K562 (cell line): ENCODE data around the gene ZFYVE21. TPM values are rescaled to one million over a fixed set of nuclear protein-coding genes. Genes with fewer than 3 reads are reported as not detected.
A peak's percentile ranks its signal among the peaks of the same experiment; 100 is the strongest.

Experiments used
- ATAC-seq: fragments of 200-7000 bp; cut with Tn5 transposase; 3 replicates; pipeline ENCODE4 v1.9.1; 2020; ENCODE audit warnings: moderate library complexity
- BruUV-seq: library from RNA; stranded (reverse); fragments of 400-500 nt; replicated peaks from 2 replicates; lab custom pipeline; 2021; lab: Mats Ljungman, UMichigan
- CTCF ChIA-PET: fragments of 300-600 bp; formaldehyde crosslinking; extraction: SDS; loops from one replicate; lab custom pipeline; 2021; ENCODE audit warnings: low intra/inter-chr PET ratio; lab: Yijun Ruan, JAX
- POLR2A ChIA-PET: fragments of 300-600, 350-650 bp; sonication (Branson Sonifier 250); formaldehyde crosslinking; extraction: SDS; loops from one replicate; lab custom pipeline; 2021; ENCODE audit warnings: antibody characterized with exemption, inconsistent platforms; lab: Yijun Ruan, JAX
- DNase-seq, 4 experiments: peaks; one replicate each; pipeline versions ENCODE4 v3.0.0 to v3.0.0-alpha.2; 2011 to 2018; ENCODE audit warnings: low spot score in 3 of 4, mixed read lengths in 3 of 4; ENCODE audit errors: extremely low read depth in 1 of 4
- FAIRE-seq: peaks from 2 replicates; lab custom pipeline; 2011; peaks lifted over from hg19 to GRCh38; lab: Jason Lieb, UNC
- H2AFZ ChIP-seq: 2 replicates; pipeline ENCODE4 v1.6.0; 2011; ENCODE audit warnings: low read depth, low read length, control low read depth, inconsistent platforms
- H3K27ac ChIP-seq: fragments of 200-600 bp; 3 replicates; pipeline ENCODE4 v1.8.0; 2011; ENCODE audit warnings: low read depth, mild to moderate bottlenecking, control low read depth, inconsistent platforms, low read length, moderate library complexity, mixed read lengths; ENCODE audit errors: extremely low read depth
- H3K27me3 ChIP-seq, 2 experiments: fragments of 300-600 bp in 1 of 2; 2 replicates in 1 of 2; 3 replicates in 1 of 2; pipeline versions ENCODE4 v1.6.0 to v1.8.0; 2011; ENCODE audit warnings: inconsistent platforms in 2 of 2, low read length in 2 of 2, mild to moderate bottlenecking in 1 of 2, mixed read lengths in 1 of 2, moderate library complexity in 1 of 2; ENCODE audit not compliant: control insufficient read depth in 2 of 2, insufficient read depth in 2 of 2
- H3K36me3 ChIP-seq: fragments of 300-600 bp; 3 replicates; pipeline ENCODE4 v1.8.0; 2011; ENCODE audit warnings: mild to moderate bottlenecking, low read length, inconsistent platforms; ENCODE audit not compliant: control insufficient read depth, insufficient read depth
- H3K4me1 ChIP-seq, 2 experiments: fragments of 200-600 bp in 1 of 2; replicated peaks in 1 of 2; 2 replicates in 1 of 2; 3 replicates in 1 of 2; pipeline versions ENCODE4 v1.5.1 to v1.8.0; 2011; ENCODE audit warnings: inconsistent platforms in 2 of 2, low read length in 2 of 2, mild to moderate bottlenecking in 1 of 2, mixed read lengths in 1 of 2, moderate library complexity in 1 of 2; ENCODE audit not compliant: control insufficient read depth in 2 of 2, insufficient read depth in 2 of 2
- H3K4me2 ChIP-seq: 2 replicates; pipeline ENCODE4 v1.6.1; 2011; ENCODE audit warnings: low read length, control low read depth, inconsistent platforms, mixed read lengths; ENCODE audit not compliant: insufficient read depth
- H3K4me3 ChIP-seq: fragments of 200-600 bp; sonication (generic), shearing (Covaris generic); 2 replicates; pipeline ENCODE4 v1.5.1; 2016; ENCODE audit warnings: control low read depth, inconsistent platforms
- H3K79me2 ChIP-seq: fragments of 200-600 bp; 3 replicates; pipeline ENCODE4 v1.8.0; 2011; ENCODE audit warnings: low read length, inconsistent platforms; ENCODE audit not compliant: control insufficient read depth, insufficient read depth
- H3K9ac ChIP-seq, 2 experiments: 2 replicates each; pipeline versions ENCODE4 v1.6.0 to v1.6.1; 2011; ENCODE audit warnings: low read depth in 2 of 2, low read length in 2 of 2, control low read depth in 1 of 2, inconsistent platforms in 1 of 2, mild to moderate bottlenecking in 1 of 2, mixed read lengths in 1 of 2; ENCODE audit not compliant: insufficient read depth in 1 of 2
- H3K9me1 ChIP-seq: one replicate; pipeline ENCODE4 v1.6.0; 2011; ENCODE audit warnings: inconsistent platforms, mild to moderate bottlenecking, low read length, moderate library complexity; ENCODE audit not compliant: control insufficient read depth, insufficient read depth
- H3K9me3 ChIP-seq: replicated peaks from 2 replicates; pipeline ENCODE4 v1.5.1; 2011; ENCODE audit warnings: low read depth, low read length, inconsistent platforms; ENCODE audit not compliant: control insufficient read depth, insufficient read depth
- H4K20me1 ChIP-seq: replicated peaks from 2 replicates; pipeline ENCODE4 v1.6.1; 2011; ENCODE audit warnings: low read length, inconsistent platforms, mixed read lengths; ENCODE audit not compliant: control insufficient read depth, insufficient read depth
- E2F5 ChIP-seq: sonication (generic); formaldehyde crosslinking; IDR thresholded peaks from 2 replicates; pipeline ENCODE4 v1.8.0; 2022; ENCODE audit warnings: mild to moderate bottlenecking, missing genetic modification reagents
- ETV6 ChIP-seq, 3 experiments: fragments of 150-350 bp in 1 of 3; sonication (generic) in 1 of 3; formaldehyde crosslinking in 1 of 3; IDR thresholded peaks; 2 replicates each; pipeline versions ENCODE4 v1.6.1 to v1.8.0; 2014 to 2022; ENCODE audit warnings: borderline replicate concordance in 2 of 3, low read depth in 2 of 3, antibody characterized with exemption in 1 of 3, low read length in 1 of 3, mild to moderate bottlenecking in 1 of 3, missing genetic modification reagents in 1 of 3
- FIP1L1 ChIP-seq: fragments of 200-400 bp; formaldehyde crosslinking; IDR thresholded peaks from 2 replicates; pipeline ENCODE4 v1.6.1; 2018; ENCODE audit warnings: mild to moderate bottlenecking, low read depth, low read length; ENCODE audit not compliant: poor library complexity, severe bottlenecking
- KLF16 ChIP-seq: IDR thresholded peaks from 2 replicates; pipeline ENCODE4 v1.6.1; 2016; ENCODE audit warnings: antibody characterized with exemption
- L3MBTL2 ChIP-seq: fragments of 450-650 bp; IDR thresholded peaks from 2 replicates; pipeline ENCODE4 v1.6.1; 2016; ENCODE audit warnings: mild to moderate bottlenecking, moderate library complexity
- PURB ChIP-seq: sonication (generic); formaldehyde crosslinking; IDR thresholded peaks from 2 replicates; pipeline ENCODE4 v1.9.0; 2021; ENCODE audit warnings: low read depth, mild to moderate bottlenecking, missing genetic modification reagents
- SNAPC5 ChIP-seq: fragments of 250-450 bp; sonication (Bioruptor Pico); IDR thresholded peaks from 2 replicates; pipeline ENCODE4 v1.8.0; 2021; ENCODE audit warnings: moderate library complexity, mild to moderate bottlenecking, inconsistent platforms
- SRSF9 ChIP-seq: fragments of 200-400 bp; formaldehyde crosslinking; IDR thresholded peaks from 2 replicates; pipeline ENCODE4 v1.6.1; 2017; ENCODE audit warnings: low read depth, low read length, borderline replicate concordance
- ZBTB34 ChIP-seq: fragments of 250-450 bp; sonication (Bioruptor Pico); IDR thresholded peaks from 2 replicates; pipeline ENCODE4 v1.8.0; 2021; ENCODE audit warnings: mild to moderate bottlenecking, moderate library complexity
- ZMIZ1 ChIP-seq, 2 experiments: fragments of 150-350 bp in 1 of 2; IDR thresholded peaks; 2 replicates each; pipeline ENCODE4 v1.6.1; 2012 to 2016; ENCODE audit warnings: low read depth in 2 of 2, low read length in 2 of 2, mild to moderate bottlenecking in 1 of 2, moderate library complexity in 1 of 2
- ZNF197 ChIP-seq: fragments of 200-800 bp; sonication (Bioruptor generic); IDR thresholded peaks from 2 replicates; pipeline ENCODE4 v1.6.1; 2016; ENCODE audit warnings: low read depth, missing genetic modification characterization, missing compliant biosample characterization
- ZNF507 ChIP-seq: conservative IDR thresholded peaks from 2 replicates; pipeline ENCODE4 v1.6.1; 2017; ENCODE audit warnings: missing genetic modification characterization, missing compliant biosample characterization
- ZNF717 ChIP-seq: fragments of 250-450 bp; sonication (Bioruptor Pico); IDR thresholded peaks from 2 replicates; pipeline ENCODE4 v1.5.0; 2021
- WGBS: fragments of 100-300 bp; shearing (Covaris generic); methylation state at CpG from one replicate; pipeline ENCODE4 v1.1.6; 2016; ENCODE audit warnings: low coverage, mixed read lengths; ENCODE audit not compliant: insufficient coverage; ENCODE audit errors: missing lambda C conversion rate; 5-methylcytosine and 5-hydroxymethylcytosine counted together
- in situ Hi-C: fragments of 300-500 bp; cut with MboI; formaldehyde crosslinking; loops from 4 replicates; pipeline ENCODE4 v1.15.0; 2018; ENCODE audit warnings: inconsistent platforms, mixed read lengths
- intact Hi-C: fragments of 100-400 bp; cut with micrococcal nuclease; formaldehyde crosslinking; loops from 2 replicates; pipeline ENCODE4 v1.14.2; 2022
- polyA plus RNA-seq, 8 experiments: library from polyadenylated mRNA; depleted of rRNA in 4 of 8; stranded (reverse) in 5 of 8; unstranded in 3 of 8; fragments of >200 nt; fragmentation: Nextera tagmentation in 2 of 8; fragmentation: Illumina TruSeq in 1 of 8; extraction: Ambion mirVana in 2 of 8; extraction: Trizol in 1 of 8; gene quantifications; 2 replicates each; pipeline versions ENCODE4 v1.2.1 to v1.2.3, GENCODE V29; 2011 to 2014; ENCODE audit warnings: inconsistent platforms in 1 of 8, missing spikeins in 1 of 8
- total RNA-seq, 7 experiments: library from RNA; depleted of rRNA in 6 of 7; stranded (reverse); fragments of >200 nt in 6 of 7; fragmentation: Illumina TruSeq in 2 of 7; extraction: Trizol in 2 of 7; gene quantifications; 2 replicates each; pipeline versions ENCODE4 v1.2.1 to v1.2.3, GENCODE V29; 2011 to 2021; ENCODE audit warnings: low replicate concordance in 1 of 7
- TF ChIP-seq, protein P1 (sequence below): fragments of 450-650 bp; IDR thresholded peaks from 2 replicates; pipeline ENCODE4 v1.6.1; 2016; ENCODE audit warnings: borderline replicate concordance

Gene ZFYVE21
- total and polyA plus RNA-seq, 9 of the 15 experiments (the other 6 are each of a cell fraction or from before 2014, with no cell fraction given) = 0.90 to 23.1 (median 15.6) TPM

DNA sequence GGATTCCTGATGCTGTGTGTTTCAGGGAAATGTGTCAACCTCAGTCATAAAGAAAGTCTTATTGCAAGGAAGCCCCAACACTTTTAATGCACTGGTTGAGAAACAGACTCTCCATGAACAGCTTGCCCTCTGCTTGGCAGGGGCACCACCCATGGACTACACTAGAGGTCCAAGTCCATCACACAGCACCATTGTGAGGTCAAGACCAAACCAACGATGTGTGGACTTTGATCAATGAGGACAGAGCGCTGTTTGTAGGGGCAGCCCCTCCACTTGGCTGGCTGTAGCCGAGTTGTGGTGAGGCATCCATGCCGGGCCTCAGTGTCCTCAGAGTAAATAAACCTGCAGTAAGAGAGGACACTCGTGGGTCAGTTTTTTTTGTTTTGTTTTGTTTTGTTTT lies 29.8 kb downstream of the ZFYVE21 start:
- Histone ChIP-seq H3K9me3 (no peaks in the 10 kb centered on the region), H4K20me1 (no peaks in the 10 kb centered on the region), H3K79me2 (no peaks in the 10 kb centered on the region), H3K9me1 (no peaks in the 10 kb centered on the region), H3K27ac (no peak overlapping the region), H3K4me1 (peaks cover 0 to 3% of the 10 kb centered on the region in 2 experiments; a peak in 3 of 5 replicates), H3K36me3 (no peaks in the 10 kb centered on the region), H3K4me3 (no peak overlapping the region), H3K9ac (no peak overlapping the region), H3K27me3 (peaks cover 2 to 11% of the 10 kb centered on the region in 2 experiments; a peak in 3 of 5 replicates), H3K4me2 (no peak overlapping the region), H2AFZ (no peak overlapping the region)
- 30% methylated on average over 5 of the region's 5 CpGs for WGBS
- no peak for ATAC-seq
- in situ Hi-C loops = no loop called here
- CTCF ChIA-PET = no interaction called here
- BruUV-seq = no TSS peak
- intact Hi-C loops = no loop called here
- FAIRE-seq = peak; percentile 49
- POLR2A ChIA-PET = no interaction called here
- no peak for DNase-seq
- TF ChIP-seq ETV6 (IDR thresholded peaks at IDR 0.05; ENCODE audit: borderline replicate concordance in 1 of 2, low read depth in 2 of 2, low read length in 1 of 2) = no peak
- no peak for TF ChIP-seq ETV6 (CRISPR knock-in tag; IDR thresholded peaks at IDR 0.05; ENCODE audit: borderline replicate concordance)
- no peak for TF ChIP-seq PURB (CRISPR knock-in tag)
- no peak for TF ChIP-seq ZMIZ1 (IDR thresholded peaks at IDR 0.05; ENCODE audit: low read depth in 2 of 2, low read length in 2 of 2)
- no peak for TF ChIP-seq SNAPC5 (CRISPR knock-in tag)
- TF ChIP-seq E2F5 = no peak
- TF ChIP-seq ZNF507 (tag) = no peak
- TF ChIP-seq ZNF717 (CRISPR knock-in tag) = no peak
- TF ChIP-seq FIP1L1 = no peak
- no peak for TF ChIP-seq ZBTB34 (CRISPR knock-in tag)
- TF ChIP-seq, protein P1, sequence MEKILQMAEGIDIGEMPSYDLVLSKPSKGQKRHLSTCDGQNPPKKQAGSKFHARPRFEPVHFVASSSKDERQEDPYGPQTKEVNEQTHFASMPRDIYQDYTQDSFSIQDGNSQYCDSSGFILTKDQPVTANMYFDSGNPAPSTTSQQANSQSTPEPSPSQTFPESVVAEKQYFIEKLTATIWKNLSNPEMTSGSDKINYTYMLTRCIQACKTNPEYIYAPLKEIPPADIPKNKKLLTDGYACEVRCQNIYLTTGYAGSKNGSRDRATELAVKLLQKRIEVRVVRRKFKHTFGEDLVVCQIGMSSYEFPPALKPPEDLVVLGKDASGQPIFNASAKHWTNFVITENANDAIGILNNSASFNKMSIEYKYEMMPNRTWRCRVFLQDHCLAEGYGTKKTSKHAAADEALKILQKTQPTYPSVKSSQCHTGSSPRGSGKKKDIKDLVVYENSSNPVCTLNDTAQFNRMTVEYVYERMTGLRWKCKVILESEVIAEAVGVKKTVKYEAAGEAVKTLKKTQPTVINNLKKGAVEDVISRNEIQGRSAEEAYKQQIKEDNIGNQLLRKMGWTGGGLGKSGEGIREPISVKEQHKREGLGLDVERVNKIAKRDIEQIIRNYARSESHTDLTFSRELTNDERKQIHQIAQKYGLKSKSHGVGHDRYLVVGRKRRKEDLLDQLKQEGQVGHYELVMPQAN = no peak
- TF ChIP-seq SRSF9 = no peak
- TF ChIP-seq KLF16 = no peak
- no peak for TF ChIP-seq L3MBTL2
- no peak for TF ChIP-seq ZNF197 (CRISPR knock-in tag)
